ENCODE measurements around the gene NEAT1. TPM values are rescaled to one million over a fixed set of nuclear protein-coding genes. Genes with fewer than 3 reads are reported as not detected.

Gene NEAT1
- total RNA-seq, 1 experiment from 2014 or later: 564 TPM

GRCh38 chr11:65393513-65394079 is 29.0 kb upstream of the NEAT1 start:
- intact Hi-C loops (cut with micrococcal nuclease): no loop called here
- CTCF ChIA-PET: interaction anchor here (1.1 kb wide), 1 partner anchor 23 kb away, joined by 3 read pairs; no protein-coding TSS in a partner anchor
- H3K9me2 ChIP-seq (ENCODE audit: insufficient read depth): no peaks in the 10 kb centered on the region
- no peak for TF ChIP-seq CBX3 (IDR thresholded peaks at IDR 0.05; ENCODE audit: low read depth)
- H3K4me2 ChIP-seq (ENCODE audit: low read length): no peak overlapping the region
- H3K79me2 ChIP-seq (ENCODE audit: insufficient read depth, low read length): peaks cover 21% of the 10 kb centered on the region; the same call in 1 of the 2 replicates
- ATAC-seq (no peak), DNase-seq (ENCODE audit: low read depth, low spot score) (no peak)
- H3K4me1 ChIP-seq (ENCODE audit: control insufficient read depth in 1 of 2, insufficient read depth in 2 of 2, low read length in 2 of 2): peaks cover 0 to 17% of the 10 kb centered on the region in 2 experiments; a peak in 2 of 4 replicates
- no peak overlapping the region for H3K9ac ChIP-seq (ENCODE audit: low read length)
- H3K4me3 ChIP-seq (replicated peaks in 1 of 2; ENCODE audit: low read depth in 1 of 2, low read length in 2 of 2): no peak overlapping the region
- no peaks in the 10 kb centered on the region for H3K27me3 ChIP-seq (ENCODE audit: insufficient read depth, low read length)
- H3K36me3 ChIP-seq (ENCODE audit: control insufficient read depth in 1 of 2, insufficient read depth in 2 of 2, low read length in 2 of 2): peaks cover 2 to 15% of the 10 kb centered on the region in 2 experiments
- H2AFZ ChIP-seq (ENCODE audit: low read depth, low read length, poor library complexity, severe bottlenecking): no peak overlapping the region
- no peaks in the 10 kb centered on the region for H3K9me3 ChIP-seq (ENCODE audit: control insufficient read depth in 1 of 2, insufficient read depth in 1 of 2, low read depth in 1 of 2, low read length in 2 of 2)
- H4K20me1 ChIP-seq (ENCODE audit: insufficient read depth): no peaks in the 10 kb centered on the region
- RAD21 ChIA-PET (ENCODE audit: low non-redundant PET in 1 of 2, low total read pairs in 2 of 2, uncharacterized antibody in 2 of 2, unreplicated experiment in 2 of 2): no interaction called here
- no peak overlapping the region; the same call in 1 of the 2 replicates for H3K27ac ChIP-seq (ENCODE audit: low read depth, low read length)
- POLR2A ChIA-PET: no interaction called here
- no TSS peak for BruUV-seq (replicated peaks)

GRCh38 chr11:65394125-65394536 is 28.5 kb upstream of the NEAT1 start:
- ChIA-PET POLR2A (no interaction called here), CTCF (interaction anchor here (1.1 kb wide), 1 partner anchor 23 kb away, joined by 3 read pairs; no protein-coding TSS in a partner anchor), RAD21 (ENCODE audit: low non-redundant PET in 1 of 2, low total read pairs in 2 of 2, uncharacterized antibody in 2 of 2, unreplicated experiment in 2 of 2) (no interaction called here)
- H3K27ac ChIP-seq (ENCODE audit: low read depth, low read length): no peak overlapping the region
- TF ChIP-seq RAD21 (IDR thresholded peaks at IDR 0.05; ENCODE audit: low read depth) (no peak), ZFX (IDR thresholded peaks at IDR 0.05) (no peak), FOSL1 (IDR thresholded peaks at IDR 0.05; ENCODE audit: low read depth) (no peak), SP1 (IDR thresholded peaks at IDR 0.05; ENCODE audit: low read depth) (no peak), ATF3 (IDR thresholded peaks at IDR 0.05) (no peak), MAX (IDR thresholded peaks at IDR 0.05) (no peak), CTCF (IDR thresholded peaks at IDR 0.05 in 2 of 3, conservative IDR thresholded peaks at IDR 0.05 in 1 of 3; ENCODE audit: borderline replicate concordance in 1 of 3, insufficient read depth in 1 of 3, low read depth in 2 of 3, low read length in 2 of 3) (no peak), REST (IDR thresholded peaks at IDR 0.05; ENCODE audit: low read depth) (no peak), YY1 (IDR thresholded peaks at IDR 0.05; ENCODE audit: extremely low read depth, insufficient replicate concordance, low read depth, low read length) (no peak), EGR1 (IDR thresholded peaks at IDR 0.05; ENCODE audit: low read depth) (no peak), POLR2AphosphoS5 (IDR thresholded peaks at IDR 0.05; ENCODE audit: low read depth, low read length) (no peak), POLR2A (IDR thresholded peaks at IDR 0.05; ENCODE audit: borderline replicate concordance, extremely low read depth, insufficient read depth, insufficient read length) (no peak), JUND (IDR thresholded peaks at IDR 0.05) (no peak), CBX3 (IDR thresholded peaks at IDR 0.05; ENCODE audit: low read depth) (no peak), CEBPB (IDR thresholded peaks at IDR 0.05; ENCODE audit: low read depth) (no peak)
- no peaks in the 10 kb centered on the region for H4K20me1 ChIP-seq (ENCODE audit: insufficient read depth)
- H3K4me2 ChIP-seq (ENCODE audit: low read length): no peak overlapping the region
- DNase-seq (ENCODE audit: low read depth, low spot score) (no peak), ATAC-seq (no peak)
- no peaks in the 10 kb centered on the region for H3K9me2 ChIP-seq (ENCODE audit: insufficient read depth)
- no peaks in the 10 kb centered on the region for H3K27me3 ChIP-seq (ENCODE audit: insufficient read depth, low read length)
- H3K36me3 ChIP-seq (ENCODE audit: control insufficient read depth in 1 of 2, insufficient read depth in 2 of 2, low read length in 2 of 2): peaks cover 2 to 10% of the 10 kb centered on the region in 2 experiments
- no TSS peak for BruUV-seq (replicated peaks)
- no peaks in the 10 kb centered on the region for H3K9me3 ChIP-seq (ENCODE audit: control insufficient read depth in 1 of 2, insufficient read depth in 1 of 2, low read depth in 1 of 2, low read length in 2 of 2)
- no peak overlapping the region for H2AFZ ChIP-seq (ENCODE audit: low read depth, low read length, poor library complexity, severe bottlenecking)
- H3K9ac ChIP-seq (ENCODE audit: low read length): no peak overlapping the region
- intact Hi-C loops (cut with micrococcal nuclease): no loop called here
- peaks cover 16% of the 10 kb centered on the region; the same call in 1 of the 2 replicates for H3K79me2 ChIP-seq (ENCODE audit: insufficient read depth, low read length)
- peaks cover 0 to 17% of the 10 kb centered on the region in 2 experiments; a peak in 2 of 4 replicates for H3K4me1 ChIP-seq (ENCODE audit: control insufficient read depth in 1 of 2, insufficient read depth in 2 of 2, low read length in 2 of 2)
- no peak overlapping the region for H3K4me3 ChIP-seq (replicated peaks in 1 of 2; ENCODE audit: low read depth in 1 of 2, low read length in 2 of 2)
